ENCODE data around the gene POLA1.

Gene POLA1

DNA sequence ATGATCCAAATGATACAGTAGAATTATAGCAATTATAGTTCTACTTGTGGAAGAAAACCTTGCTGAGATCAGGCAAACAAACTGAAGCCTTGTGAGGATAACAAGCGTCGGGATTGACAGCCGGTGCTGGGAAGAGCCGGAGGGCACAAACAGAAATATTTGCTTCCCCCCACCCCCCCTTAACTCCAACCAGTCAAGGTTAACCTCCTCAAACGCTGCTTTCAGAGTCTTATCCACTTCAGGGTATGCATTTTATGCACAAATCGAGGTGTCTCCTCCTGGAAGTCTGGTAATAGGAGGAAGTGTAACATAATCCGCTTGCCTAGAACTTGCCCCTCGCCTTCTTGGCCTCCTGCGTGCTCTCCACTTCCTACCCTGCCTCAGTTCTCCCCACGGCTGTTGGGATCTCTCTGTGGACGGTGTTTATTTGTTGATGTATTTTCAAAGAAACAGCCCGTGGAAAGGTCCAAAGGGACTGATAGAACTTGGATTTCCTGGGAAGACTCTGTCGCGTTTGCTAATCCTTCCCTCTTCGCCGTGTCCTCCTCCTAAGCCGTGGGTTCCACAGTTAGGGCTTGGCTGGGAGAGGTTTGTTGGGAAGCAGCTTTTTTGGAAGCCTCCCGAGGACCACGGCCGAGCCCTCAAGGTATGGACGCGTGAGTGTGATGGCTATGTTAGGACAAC lies 326.1 kb downstream of the POLA1 start:
- no peak overlapping the region for H3K4me3 ChIP-seq (ENCODE audit: control insufficient read depth, low read depth, low read length)
- no peak for DNase-seq (ENCODE audit: low read depth)

DNA sequence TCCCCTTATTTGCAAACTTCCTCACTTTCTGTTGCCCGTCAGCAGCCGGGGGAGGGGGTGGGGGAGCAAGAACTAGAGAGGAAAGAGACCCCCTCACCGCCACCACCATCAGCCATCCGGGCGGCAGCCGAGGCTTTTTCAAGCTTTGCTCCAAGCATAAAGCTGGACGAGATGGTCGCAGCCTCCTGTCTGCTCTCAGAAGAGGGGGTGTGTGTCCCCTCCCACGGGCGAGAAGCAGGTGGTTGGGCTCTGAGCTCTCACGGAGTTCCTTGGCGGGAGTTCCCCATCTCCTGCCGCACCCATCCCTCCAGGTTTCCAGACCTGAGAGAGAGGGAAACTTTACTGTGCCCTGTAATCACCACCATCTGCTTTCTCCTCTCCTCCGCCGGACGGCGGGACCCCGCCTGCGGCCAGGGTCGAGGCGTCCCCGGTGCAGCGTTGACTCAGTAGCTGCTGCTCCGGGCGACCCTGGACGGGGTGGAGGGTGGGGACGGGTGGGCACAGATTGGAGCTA lies 326.7 kb downstream of the POLA1 start:
- TF ChIP-seq, protein P1, sequence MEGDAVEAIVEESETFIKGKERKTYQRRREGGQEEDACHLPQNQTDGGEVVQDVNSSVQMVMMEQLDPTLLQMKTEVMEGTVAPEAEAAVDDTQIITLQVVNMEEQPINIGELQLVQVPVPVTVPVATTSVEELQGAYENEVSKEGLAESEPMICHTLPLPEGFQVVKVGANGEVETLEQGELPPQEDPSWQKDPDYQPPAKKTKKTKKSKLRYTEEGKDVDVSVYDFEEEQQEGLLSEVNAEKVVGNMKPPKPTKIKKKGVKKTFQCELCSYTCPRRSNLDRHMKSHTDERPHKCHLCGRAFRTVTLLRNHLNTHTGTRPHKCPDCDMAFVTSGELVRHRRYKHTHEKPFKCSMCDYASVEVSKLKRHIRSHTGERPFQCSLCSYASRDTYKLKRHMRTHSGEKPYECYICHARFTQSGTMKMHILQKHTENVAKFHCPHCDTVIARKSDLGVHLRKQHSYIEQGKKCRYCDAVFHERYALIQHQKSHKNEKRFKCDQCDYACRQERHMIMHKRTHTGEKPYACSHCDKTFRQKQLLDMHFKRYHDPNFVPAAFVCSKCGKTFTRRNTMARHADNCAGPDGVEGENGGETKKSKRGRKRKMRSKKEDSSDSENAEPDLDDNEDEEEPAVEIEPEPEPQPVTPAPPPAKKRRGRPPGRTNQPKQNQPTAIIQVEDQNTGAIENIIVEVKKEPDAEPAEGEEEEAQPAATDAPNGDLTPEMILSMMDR (IDR thresholded peaks at IDR 0.05; ENCODE audit: control insufficient read depth, insufficient read depth, low read depth, low read length, missing control alignments), result no peak
- no peak overlapping the region for H3K4me3 ChIP-seq (ENCODE audit: control insufficient read depth, low read depth, low read length)
- DNase-seq (ENCODE audit: low read depth), result no peak

More for the DNA sequence above, 326.1 kb downstream of the POLA1 start:
- TF ChIP-seq, protein P1 (IDR thresholded peaks at IDR 0.05; ENCODE audit: control insufficient read depth, insufficient read depth, low read depth, low read length, missing control alignments), result no peak

DNA sequence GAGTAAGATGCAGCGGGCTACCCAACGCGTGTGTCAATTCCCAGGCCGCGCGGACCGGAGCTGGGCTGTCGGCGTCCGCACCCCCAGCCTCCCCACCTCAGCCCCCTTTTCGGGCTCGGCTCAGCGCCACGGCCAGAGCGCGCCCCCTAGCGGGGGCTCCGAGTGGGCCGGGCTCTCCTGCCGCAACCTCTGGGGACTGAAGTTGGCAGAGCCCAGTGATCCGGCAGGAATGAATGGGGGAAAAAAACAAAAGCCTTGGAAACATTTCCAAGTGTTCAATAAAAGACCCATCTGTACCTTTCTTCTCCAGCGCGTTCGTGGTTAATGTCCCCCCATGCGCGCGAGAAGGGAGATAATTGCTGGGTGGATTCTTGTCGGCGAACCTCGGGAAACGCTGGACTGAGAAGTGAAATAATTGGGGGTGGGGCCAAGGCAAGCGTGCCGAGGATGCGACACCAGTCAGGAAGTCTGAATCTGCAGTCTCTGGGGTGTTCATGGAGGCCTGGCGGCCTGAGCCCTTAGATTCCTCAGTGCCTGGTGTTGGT lies 327.3 kb downstream of the POLA1 start:
- H3K4me3 ChIP-seq (ENCODE audit: control insufficient read depth, low read depth, low read length), result no peak overlapping the region
- DNase-seq (ENCODE audit: low read depth), result no peak

DNA sequence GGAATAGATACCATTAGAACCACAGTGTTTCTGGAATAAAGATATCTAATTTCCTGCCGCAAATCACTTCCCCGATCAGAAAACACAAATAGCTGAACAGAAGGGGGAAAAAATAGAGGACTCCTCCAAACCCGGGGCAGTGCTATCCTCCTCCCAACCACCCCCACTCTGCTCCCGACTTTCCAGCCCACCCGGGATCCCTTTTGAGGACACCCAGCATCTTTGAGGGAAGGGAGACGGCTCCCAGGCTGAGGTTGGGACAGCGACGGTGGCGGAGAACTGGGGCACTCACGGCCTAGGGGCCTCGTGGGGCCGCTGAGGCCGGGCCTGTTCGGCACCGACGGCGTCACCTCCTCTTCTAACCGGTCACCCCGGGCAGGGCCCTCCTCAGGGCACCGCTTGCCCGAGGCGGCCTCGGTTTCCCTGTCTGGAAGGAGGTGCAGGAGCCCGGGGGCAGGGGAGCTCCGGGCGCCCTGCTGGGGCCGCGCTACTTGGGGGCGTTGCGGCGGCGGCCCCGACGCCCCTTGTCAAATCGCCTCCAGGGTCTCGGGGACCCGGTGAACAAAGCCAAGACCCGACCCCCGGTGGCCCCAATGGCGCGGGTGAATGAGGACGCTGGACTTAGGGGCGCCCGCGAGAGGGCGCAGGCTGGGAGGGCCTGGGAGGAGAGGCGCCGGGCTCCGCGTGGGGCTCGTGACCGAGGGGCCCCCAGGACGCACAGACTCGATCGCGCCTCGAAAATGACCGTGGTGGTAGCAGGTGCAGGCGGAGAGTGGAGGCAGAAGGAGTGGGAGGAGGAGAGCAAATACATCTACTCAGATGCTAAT lies 329.0 kb downstream of the POLA1 start:
- H3K4me3 ChIP-seq (ENCODE audit: control insufficient read depth, low read depth, low read length), result no peak overlapping the region
- DNase-seq (ENCODE audit: low read depth), result no peak
- TF ChIP-seq, protein P1 (IDR thresholded peaks at IDR 0.05; ENCODE audit: control insufficient read depth, insufficient read depth, low read depth, low read length, missing control alignments), result no peak

More for the DNA sequence above, 327.3 kb downstream of the POLA1 start:
- TF ChIP-seq, protein P1 (IDR thresholded peaks at IDR 0.05; ENCODE audit: control insufficient read depth, insufficient read depth, low read depth, low read length, missing control alignments), result peak; percentile 45

DNA sequence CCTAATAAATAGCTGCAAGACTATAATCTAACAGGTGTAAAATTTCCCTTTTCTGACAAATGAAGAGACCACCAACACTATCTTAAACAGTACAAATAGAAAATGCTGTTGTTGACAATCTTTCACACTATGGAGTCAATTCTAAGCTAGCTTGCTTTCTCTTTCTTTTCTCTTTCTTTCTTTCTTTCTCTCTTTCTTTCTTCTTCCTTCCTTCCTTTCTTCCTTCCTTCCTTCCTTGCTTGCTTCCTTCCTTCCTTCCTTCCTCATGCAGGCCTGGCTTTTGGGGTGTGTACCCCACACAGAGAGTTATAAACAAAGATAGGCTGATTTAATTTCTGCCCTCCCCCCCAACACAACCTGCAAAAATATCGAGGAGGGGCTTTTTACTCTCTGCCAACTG lies 330.2 kb downstream of the POLA1 start:
- no peak overlapping the region for H3K4me3 ChIP-seq (ENCODE audit: control insufficient read depth, low read depth, low read length)
- TF ChIP-seq, protein P1 (IDR thresholded peaks at IDR 0.05; ENCODE audit: control insufficient read depth, insufficient read depth, low read depth, low read length, missing control alignments), result no peak
- DNase-seq (ENCODE audit: low read depth), result no peak

DNA sequence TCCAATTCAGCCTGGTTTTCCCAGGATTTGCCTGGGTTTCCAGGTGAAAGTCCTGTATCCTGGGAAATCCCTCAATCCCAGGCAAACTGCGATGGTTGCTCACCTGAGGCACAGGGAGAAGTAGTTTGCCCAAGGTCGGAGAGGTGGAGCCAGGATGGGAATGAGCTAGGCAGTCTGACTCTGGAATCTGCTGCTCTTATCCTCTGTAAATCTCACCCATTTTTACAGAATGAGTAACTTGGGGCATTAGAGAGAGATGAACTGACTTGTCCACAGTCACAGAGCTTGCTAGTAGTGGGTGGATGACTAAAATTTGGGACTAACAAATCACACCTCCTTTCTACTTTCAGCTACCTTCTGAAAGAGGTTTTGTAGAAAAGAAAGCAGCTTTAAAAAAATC lies 331.9 kb downstream of the POLA1 start:
- TF ChIP-seq, protein P1 (IDR thresholded peaks at IDR 0.05; ENCODE audit: control insufficient read depth, insufficient read depth, low read depth, low read length, missing control alignments), result no peak
- no peak overlapping the region for H3K4me3 ChIP-seq (ENCODE audit: control insufficient read depth, low read depth, low read length)
- DNase-seq (ENCODE audit: low read depth), result no peak
